ENCODE results near the gene FCGR2B. TPM values are rescaled to one million over a fixed set of nuclear protein-coding genes. Genes with fewer than 3 reads are reported as not detected.
"Not testable (repeated sequence)": the region's sequence is repeated elsewhere in the genome, so short reads cannot be mapped to it uniquely, and the experiment has no call there.

Gene FCGR2B
- total RNA-seq, 2 experiments from 2014 or later = not detected

DNA sequence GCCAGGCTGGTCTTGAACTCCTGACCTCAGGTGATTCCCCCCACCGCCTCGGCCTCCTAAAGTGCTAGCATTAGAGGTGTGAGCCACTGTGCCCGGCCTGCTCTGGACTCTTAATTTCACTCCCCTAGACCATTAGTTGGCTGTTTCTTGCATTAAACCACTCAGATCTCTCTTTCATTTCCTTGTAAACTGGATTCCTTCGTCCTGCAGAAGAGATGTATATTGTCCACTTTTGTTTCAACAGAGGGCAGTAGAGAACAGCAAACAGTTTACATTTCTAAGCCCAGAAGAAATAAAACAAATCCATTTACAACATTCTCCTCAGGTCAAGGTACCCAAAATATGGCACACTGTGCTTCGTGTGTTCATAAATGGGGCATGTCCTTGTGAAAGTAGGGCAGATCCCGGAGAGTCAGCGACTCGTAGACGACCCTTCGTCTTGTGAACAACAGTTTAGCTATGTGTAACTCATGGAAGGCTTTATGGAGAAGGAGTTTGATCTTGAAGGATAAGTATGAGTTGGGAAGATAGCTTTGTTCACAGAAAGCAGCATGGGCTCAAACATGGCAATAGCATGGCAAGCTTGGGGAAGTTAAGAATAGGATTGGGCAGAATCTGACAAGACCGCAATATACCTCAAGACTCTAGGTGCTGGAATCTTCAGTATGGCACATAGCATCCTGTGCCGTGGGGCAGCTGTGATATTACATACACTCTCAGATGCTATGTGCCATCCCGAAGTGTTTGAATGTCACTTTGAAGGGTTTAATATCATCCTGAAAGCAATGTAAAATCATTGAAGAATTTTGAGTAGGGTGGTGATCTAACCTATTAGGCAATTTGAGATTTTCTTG lies 15.2 kb upstream of the FCGR2B start:
- intact Hi-C loops (cut with micrococcal nuclease) = loop anchor here (5.0 kb wide), 1 partner anchor 90 kb away; no protein-coding TSS in a partner anchor
- DNase-seq; H3K9me3 Mint-ChIP-seq; POLR2A ChIA-PET; H3K27ac Mint-ChIP-seq; H3K36me3 Mint-ChIP-seq (ENCODE audit: low read depth); H3K4me1 Mint-ChIP-seq (ENCODE audit: low read depth); H3K4me3 Mint-ChIP-seq; H3K27me3 Mint-ChIP-seq: not testable (repeated sequence)
- CTCF ChIA-PET = interaction anchor here (2.1 kb wide), 1 partner anchor 91 kb away, joined by 21 read pairs; no protein-coding TSS in a partner anchor
- TF ChIP-seq, protein P1, sequence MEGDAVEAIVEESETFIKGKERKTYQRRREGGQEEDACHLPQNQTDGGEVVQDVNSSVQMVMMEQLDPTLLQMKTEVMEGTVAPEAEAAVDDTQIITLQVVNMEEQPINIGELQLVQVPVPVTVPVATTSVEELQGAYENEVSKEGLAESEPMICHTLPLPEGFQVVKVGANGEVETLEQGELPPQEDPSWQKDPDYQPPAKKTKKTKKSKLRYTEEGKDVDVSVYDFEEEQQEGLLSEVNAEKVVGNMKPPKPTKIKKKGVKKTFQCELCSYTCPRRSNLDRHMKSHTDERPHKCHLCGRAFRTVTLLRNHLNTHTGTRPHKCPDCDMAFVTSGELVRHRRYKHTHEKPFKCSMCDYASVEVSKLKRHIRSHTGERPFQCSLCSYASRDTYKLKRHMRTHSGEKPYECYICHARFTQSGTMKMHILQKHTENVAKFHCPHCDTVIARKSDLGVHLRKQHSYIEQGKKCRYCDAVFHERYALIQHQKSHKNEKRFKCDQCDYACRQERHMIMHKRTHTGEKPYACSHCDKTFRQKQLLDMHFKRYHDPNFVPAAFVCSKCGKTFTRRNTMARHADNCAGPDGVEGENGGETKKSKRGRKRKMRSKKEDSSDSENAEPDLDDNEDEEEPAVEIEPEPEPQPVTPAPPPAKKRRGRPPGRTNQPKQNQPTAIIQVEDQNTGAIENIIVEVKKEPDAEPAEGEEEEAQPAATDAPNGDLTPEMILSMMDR (IDR thresholded peaks at IDR 0.05) = peak; percentile 26
- peak; percentile 66 for ATAC-seq

DNA sequence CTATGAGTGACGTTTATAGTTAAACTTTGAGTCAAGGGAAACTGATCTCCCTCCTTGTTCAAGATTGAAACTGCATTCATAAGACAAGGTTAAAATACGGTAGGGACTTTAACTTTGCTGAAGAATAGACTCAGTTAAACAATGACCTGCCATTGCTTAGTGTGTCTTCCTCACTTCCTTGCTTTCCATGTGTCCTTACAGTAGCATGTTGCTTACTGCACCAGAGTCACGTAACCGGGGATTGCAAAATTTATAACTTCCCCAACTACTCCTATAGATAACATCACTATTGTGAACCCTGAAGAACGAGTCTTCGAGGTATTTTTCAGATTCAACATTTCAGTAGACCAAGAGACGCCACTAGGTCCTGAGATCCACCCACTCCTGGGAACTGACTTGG lies 9.4 kb upstream of the FCGR2B start:
- DNase-seq; H3K36me3 Mint-ChIP-seq (ENCODE audit: low read depth); POLR2A ChIA-PET; H3K27me3 Mint-ChIP-seq; intact Hi-C loops (cut with micrococcal nuclease); H3K9me3 Mint-ChIP-seq; H3K4me3 Mint-ChIP-seq; H3K4me1 Mint-ChIP-seq (ENCODE audit: low read depth); H3K27ac Mint-ChIP-seq; ATAC-seq; CTCF ChIA-PET: not testable (repeated sequence)

DNA sequence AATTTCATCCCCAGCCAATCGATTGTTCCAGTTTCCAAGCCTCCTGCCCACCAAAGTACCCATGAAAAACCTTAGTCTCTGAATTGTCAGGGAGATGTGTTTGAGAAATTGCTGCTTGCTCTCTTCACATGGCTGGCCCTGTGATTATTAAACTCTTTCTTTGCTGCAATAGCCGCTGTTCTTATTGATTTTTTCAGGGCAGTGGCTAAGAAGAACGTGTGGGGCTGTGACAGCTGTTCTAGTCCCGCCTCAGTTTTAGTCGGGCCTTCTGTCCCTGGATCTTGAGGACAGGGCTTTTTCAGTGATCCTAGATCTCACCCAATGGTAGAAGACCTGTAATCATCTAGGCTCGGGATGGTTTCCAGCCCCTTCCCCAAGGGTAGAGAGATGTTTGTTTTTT lies 9.0 kb upstream of the FCGR2B start:
- H3K4me3 Mint-ChIP-seq; H3K27ac Mint-ChIP-seq; intact Hi-C loops (cut with micrococcal nuclease); POLR2A ChIA-PET; H3K9me3 Mint-ChIP-seq; CTCF ChIA-PET; ATAC-seq; H3K27me3 Mint-ChIP-seq; H3K36me3 Mint-ChIP-seq (ENCODE audit: low read depth); DNase-seq; H3K4me1 Mint-ChIP-seq (ENCODE audit: low read depth): not testable (repeated sequence)

DNA sequence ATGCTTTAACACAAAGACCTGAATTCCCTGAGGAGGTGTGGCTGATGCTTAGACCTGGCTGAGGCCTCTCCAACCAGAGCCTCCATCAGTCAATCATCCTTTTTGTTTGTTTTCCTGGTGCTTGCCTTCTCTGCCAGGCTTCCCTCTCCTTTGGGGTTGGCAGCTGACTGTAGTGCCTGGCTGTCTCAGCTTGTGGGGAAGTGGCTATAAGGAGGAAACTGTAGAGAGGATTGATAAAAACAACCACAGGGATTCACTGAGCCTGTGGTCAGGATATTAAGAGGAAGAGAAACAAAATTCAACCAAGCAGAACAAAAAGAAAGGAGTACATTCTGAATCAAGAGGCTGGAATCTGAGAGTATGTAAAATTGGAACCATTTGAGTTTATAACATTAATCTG lies 4.4 kb upstream of the FCGR2B start:
- POLR2A ChIA-PET; H3K36me3 Mint-ChIP-seq (ENCODE audit: low read depth); CTCF ChIA-PET; H3K4me3 Mint-ChIP-seq; DNase-seq; intact Hi-C loops (cut with micrococcal nuclease); H3K27ac Mint-ChIP-seq; H3K9me3 Mint-ChIP-seq; ATAC-seq; H3K4me1 Mint-ChIP-seq (ENCODE audit: low read depth); H3K27me3 Mint-ChIP-seq: not testable (repeated sequence)

DNA sequence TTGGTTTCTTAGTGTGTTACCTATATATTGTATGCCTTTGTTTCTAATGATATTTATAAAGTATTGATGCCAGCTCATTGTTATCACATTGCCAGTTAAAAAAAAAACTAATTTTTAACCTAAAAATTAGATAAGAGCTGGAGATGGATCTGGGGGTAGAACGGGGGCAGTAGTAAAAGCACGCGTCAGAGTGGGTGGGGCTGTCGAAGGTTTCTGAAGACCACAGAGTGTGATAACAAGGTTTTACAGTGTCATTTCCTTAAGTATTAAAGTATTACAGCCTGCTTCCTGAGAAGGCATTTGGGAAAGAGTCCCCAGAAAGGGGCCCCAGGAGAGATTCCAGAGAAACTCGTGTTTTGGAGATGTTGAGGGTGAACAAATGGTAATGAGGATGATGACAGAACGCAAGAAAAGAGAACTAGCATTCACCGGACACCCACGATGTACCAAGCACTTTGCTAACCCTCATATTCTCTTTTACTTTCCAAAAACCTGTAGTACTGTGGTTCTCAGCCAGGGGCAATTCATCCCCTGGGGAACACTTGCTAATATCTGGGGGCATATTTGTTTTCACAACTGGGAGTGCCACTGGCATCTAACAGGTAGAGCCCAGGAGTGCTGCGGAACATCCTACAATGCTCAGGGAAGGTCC lies 1.2 kb upstream of the FCGR2B start:
- DNase-seq; H3K27ac Mint-ChIP-seq; H3K36me3 Mint-ChIP-seq (ENCODE audit: low read depth); CTCF ChIA-PET; H3K27me3 Mint-ChIP-seq; H3K4me1 Mint-ChIP-seq (ENCODE audit: low read depth); H3K9me3 Mint-ChIP-seq; POLR2A ChIA-PET; intact Hi-C loops (cut with micrococcal nuclease); H3K4me3 Mint-ChIP-seq: not testable (repeated sequence)
- ATAC-seq = peak; percentile 58

DNA sequence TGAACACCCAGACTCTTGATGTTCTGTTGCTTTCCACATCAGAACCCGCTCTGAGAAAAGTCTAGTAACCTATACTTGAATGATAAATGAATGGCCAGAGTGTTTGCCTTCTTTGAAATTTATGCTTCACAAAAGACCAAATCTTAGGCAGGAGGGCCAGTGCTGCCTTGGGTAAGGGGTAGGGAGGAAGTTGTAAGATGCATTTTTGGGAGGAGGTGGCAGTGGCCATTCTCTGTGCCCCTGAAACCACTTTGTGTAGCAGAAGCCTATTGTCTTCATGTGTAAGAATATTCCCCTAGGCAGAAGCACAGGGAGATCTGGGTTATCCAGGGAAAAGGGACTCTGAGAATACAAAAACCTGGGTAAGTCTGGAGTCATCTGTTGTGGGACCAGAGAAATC lies 626 bp downstream of the FCGR2B start:
- DNase-seq; H3K4me1 Mint-ChIP-seq (ENCODE audit: low read depth); H3K27me3 Mint-ChIP-seq; H3K4me3 Mint-ChIP-seq; H3K9me3 Mint-ChIP-seq; POLR2A ChIA-PET; CTCF ChIA-PET; ATAC-seq; H3K36me3 Mint-ChIP-seq (ENCODE audit: low read depth); intact Hi-C loops (cut with micrococcal nuclease); H3K27ac Mint-ChIP-seq: not testable (repeated sequence)

DNA sequence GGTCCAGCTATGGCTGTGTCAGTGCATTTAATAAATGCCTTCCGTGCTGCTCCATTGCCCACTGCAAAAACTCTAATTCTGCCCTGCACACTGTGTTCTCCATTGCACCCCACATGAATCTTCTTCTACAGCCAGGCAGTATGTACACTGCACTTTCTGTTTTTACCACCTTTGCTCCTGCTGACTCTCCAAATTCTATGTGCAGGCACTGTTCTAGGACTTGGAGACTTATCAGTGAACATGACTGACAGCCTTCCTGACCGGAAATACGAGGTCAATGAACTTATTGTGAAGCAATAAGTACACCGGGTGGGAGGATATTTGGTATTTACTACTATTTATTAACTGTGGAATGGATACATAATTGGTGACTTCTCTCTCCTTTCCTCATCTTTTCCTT lies 1.7 kb downstream of the FCGR2B start:
- H3K27ac Mint-ChIP-seq; H3K4me1 Mint-ChIP-seq (ENCODE audit: low read depth); intact Hi-C loops (cut with micrococcal nuclease); DNase-seq; POLR2A ChIA-PET; H3K4me3 Mint-ChIP-seq; ATAC-seq; H3K36me3 Mint-ChIP-seq (ENCODE audit: low read depth); H3K9me3 Mint-ChIP-seq; CTCF ChIA-PET; H3K27me3 Mint-ChIP-seq: not testable (repeated sequence)

DNA sequence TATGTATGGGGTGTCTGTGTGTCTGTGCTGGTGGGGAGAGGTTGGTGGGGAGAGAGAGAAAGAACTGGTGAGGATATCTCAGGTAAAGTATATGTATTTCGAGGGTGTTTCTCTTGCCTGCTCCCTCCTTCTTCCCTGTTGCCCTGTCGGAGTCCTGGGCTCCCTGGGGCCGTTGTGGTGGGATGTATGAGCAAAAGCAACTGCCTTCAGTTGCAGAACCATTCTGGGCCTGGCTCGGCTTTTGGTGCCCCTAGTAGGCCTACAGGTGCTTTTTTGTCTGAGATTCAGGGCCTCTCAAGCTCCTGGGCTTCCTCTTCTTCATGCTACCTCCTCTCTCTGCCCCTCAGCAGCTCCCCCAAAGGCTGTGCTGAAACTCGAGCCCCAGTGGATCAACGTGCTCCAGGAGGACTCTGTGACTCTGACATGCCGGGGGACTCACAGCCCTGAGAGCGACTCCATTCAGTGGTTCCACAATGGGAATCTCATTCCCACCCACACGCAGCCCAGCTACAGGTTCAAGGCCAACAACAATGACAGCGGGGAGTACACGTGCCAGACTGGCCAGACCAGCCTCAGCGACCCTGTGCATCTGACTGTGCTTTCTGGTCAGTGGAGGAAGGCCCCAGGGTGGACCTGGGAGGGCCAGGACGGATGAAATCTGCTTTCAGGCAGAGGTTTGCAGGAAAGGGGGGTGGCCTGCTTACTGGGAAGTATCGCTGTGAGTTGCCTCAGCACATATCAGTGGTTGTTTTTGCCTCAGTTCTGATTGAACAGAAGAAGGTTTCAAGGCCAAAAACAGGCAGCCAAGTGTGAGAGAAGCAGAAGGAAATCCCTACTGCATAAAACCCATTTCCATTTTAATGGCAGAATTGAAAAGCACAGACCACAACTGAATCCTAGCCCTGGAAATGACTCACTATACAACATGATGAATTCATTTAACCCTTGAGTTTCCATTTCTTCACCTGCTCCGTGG lies 8.4 kb downstream of the FCGR2B start:
- H3K27me3 Mint-ChIP-seq; intact Hi-C loops (cut with micrococcal nuclease); H3K9me3 Mint-ChIP-seq; H3K36me3 Mint-ChIP-seq (ENCODE audit: low read depth); CTCF ChIA-PET; POLR2A ChIA-PET; H3K4me3 Mint-ChIP-seq; H3K27ac Mint-ChIP-seq: not testable (repeated sequence)
- H3K4me1 Mint-ChIP-seq (ENCODE audit: low read depth) = peaks cover 12% of the 10 kb centered on the region
- ATAC-seq (peak; percentile 45), DNase-seq (peak; percentile 7)

DNA sequence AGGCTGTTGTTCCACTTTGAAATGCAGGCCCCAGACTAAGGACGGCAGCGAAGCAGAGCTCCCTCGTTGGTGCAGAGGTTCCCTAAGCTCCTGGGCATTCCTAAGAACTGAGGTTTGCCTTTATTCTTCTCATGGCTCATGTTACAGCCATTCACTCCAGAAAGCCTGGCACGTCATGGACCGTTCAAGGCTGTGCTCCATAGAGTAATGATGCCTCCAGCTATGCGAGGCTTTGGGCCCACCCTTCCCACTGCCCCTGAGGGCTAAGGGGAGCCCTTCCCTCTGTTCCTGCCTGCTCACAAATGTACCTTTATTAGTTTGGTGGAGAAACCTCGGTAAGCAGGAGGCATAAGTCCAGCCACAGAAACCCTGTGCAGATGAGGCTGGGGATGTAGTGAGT lies 10.5 kb downstream of the FCGR2B start:
- H3K9me3 Mint-ChIP-seq; H3K36me3 Mint-ChIP-seq (ENCODE audit: low read depth); H3K27me3 Mint-ChIP-seq; ATAC-seq; H3K27ac Mint-ChIP-seq; CTCF ChIA-PET; DNase-seq; intact Hi-C loops (cut with micrococcal nuclease); H3K4me3 Mint-ChIP-seq; POLR2A ChIA-PET: not testable (repeated sequence)
- peaks cover 12% of the 10 kb centered on the region for H3K4me1 Mint-ChIP-seq (ENCODE audit: low read depth)

DNA sequence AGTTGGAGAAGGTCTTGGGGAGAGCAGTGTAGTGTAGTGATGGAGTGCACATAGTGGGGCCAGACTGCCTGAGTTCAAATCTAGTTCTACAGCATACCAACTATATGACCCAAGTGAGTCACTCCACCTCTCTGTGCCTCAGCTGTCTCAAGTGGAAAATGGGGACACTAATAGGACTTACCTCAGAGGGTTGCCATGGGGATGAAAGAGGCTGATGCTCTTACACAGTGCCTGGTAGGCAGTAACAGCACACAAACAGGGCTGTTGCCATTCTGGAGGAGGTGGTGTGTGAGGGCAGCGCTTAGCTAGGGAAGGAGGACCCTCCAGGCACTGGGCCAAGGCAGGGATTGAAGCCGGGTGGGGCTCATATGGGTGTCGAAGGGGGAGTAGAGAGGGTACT lies 11.5 kb downstream of the FCGR2B start:
- H3K36me3 Mint-ChIP-seq (ENCODE audit: low read depth) = not testable (repeated sequence)
- ATAC-seq = peak; percentile 52

More for the DNA sequence above, 11.5 kb downstream of the FCGR2B start:
- H3K27me3 Mint-ChIP-seq; H3K27ac Mint-ChIP-seq; POLR2A ChIA-PET; CTCF ChIA-PET; H3K9me3 Mint-ChIP-seq; H3K4me3 Mint-ChIP-seq; intact Hi-C loops (cut with micrococcal nuclease): not testable (repeated sequence)
- H3K4me1 Mint-ChIP-seq (ENCODE audit: low read depth) = peaks cover 12% of the 10 kb centered on the region
- peak; percentile 3 for DNase-seq
